ENCODE results near the gene RAB11FIP2. TPM values are rescaled to one million over a fixed set of nuclear protein-coding genes. Genes with fewer than 3 reads are reported as not detected.

The RAB11FIP2 gene
- total RNA-seq, 1 experiment from 2014 or later = 12.7 TPM

GRCh38 chr10:117989962-117990361, 56.8 kb downstream of the RAB11FIP2 start:
- no peak for DNase-seq (ENCODE audit: low spot score)
- in situ Hi-C loops (cut with HindIII; ENCODE audit: low sequenced_read_pairs) = no loop called here

- no peak for DNase-seq (ENCODE audit: low spot score)
- in situ Hi-C loops (cut with HindIII; ENCODE audit: low sequenced_read_pairs) = no loop called here
Observed at GRCh38 chr10:117988814-117989213, 57.9 kb downstream of the RAB11FIP2 start.

GRCh38 chr10:117987244-117987909, 59.4 kb downstream of the RAB11FIP2 start:
- in situ Hi-C loops (cut with HindIII; ENCODE audit: low sequenced_read_pairs) = no loop called here
- DNase-seq (ENCODE audit: low spot score) = no peak

GRCh38 chr10:117983961-117984360, 62.8 kb downstream of the RAB11FIP2 start:
- in situ Hi-C loops (cut with HindIII; ENCODE audit: low sequenced_read_pairs) = no loop called here
- DNase-seq (ENCODE audit: low spot score) = no peak

GRCh38 chr10:117980755-117981702, 65.7 kb downstream of the RAB11FIP2 start:
- in situ Hi-C loops (cut with HindIII; ENCODE audit: low sequenced_read_pairs) = no loop called here
- DNase-seq (ENCODE audit: low spot score) = no peak

GRCh38 chr10:117980216-117980615, 66.5 kb downstream of the RAB11FIP2 start:
- DNase-seq (ENCODE audit: low spot score) = no peak
- in situ Hi-C loops (cut with HindIII; ENCODE audit: low sequenced_read_pairs) = no loop called here

GRCh38 chr10:117972168-117972837, 74.4 kb downstream of the RAB11FIP2 start:
- in situ Hi-C loops (cut with HindIII; ENCODE audit: low sequenced_read_pairs) = no loop called here
- DNase-seq (ENCODE audit: low spot score) = no peak

- no peak for DNase-seq (ENCODE audit: low spot score)
- in situ Hi-C loops (cut with HindIII; ENCODE audit: low sequenced_read_pairs) = no loop called here
Observed at GRCh38 chr10:117970962-117971361, 75.8 kb downstream of the RAB11FIP2 start.

- in situ Hi-C loops (cut with HindIII; ENCODE audit: low sequenced_read_pairs) = no loop called here
- DNase-seq (ENCODE audit: low spot score) = no peak
Observed at GRCh38 chr10:117969592-117969991, 77.1 kb downstream of the RAB11FIP2 start.

GRCh38 chr10:117968354-117969182, 78.2 kb downstream of the RAB11FIP2 start:
- in situ Hi-C loops (cut with HindIII; ENCODE audit: low sequenced_read_pairs) = no loop called here
- DNase-seq (ENCODE audit: low spot score) = no peak

- no peak for DNase-seq (ENCODE audit: low spot score)
- in situ Hi-C loops (cut with HindIII; ENCODE audit: low sequenced_read_pairs) = no loop called here
Observed at GRCh38 chr10:117967149-117967650, 79.5 kb downstream of the RAB11FIP2 start.

GRCh38 chr10:117965984-117966383, 80.8 kb downstream of the RAB11FIP2 start:
- DNase-seq (ENCODE audit: low spot score) = no peak
- in situ Hi-C loops (cut with HindIII; ENCODE audit: low sequenced_read_pairs) = no loop called here

- DNase-seq (ENCODE audit: low spot score) = no peak
- in situ Hi-C loops (cut with HindIII; ENCODE audit: low sequenced_read_pairs) = no loop called here
Observed at GRCh38 chr10:117964536-117964935, 82.2 kb downstream of the RAB11FIP2 start.

- in situ Hi-C loops (cut with HindIII; ENCODE audit: low sequenced_read_pairs) = no loop called here
- no peak for DNase-seq (ENCODE audit: low spot score)
Observed at GRCh38 chr10:117960345-117960935, 86.3 kb downstream of the RAB11FIP2 start.

GRCh38 chr10:117956972-117957371, 89.8 kb downstream of the RAB11FIP2 start:
- in situ Hi-C loops (cut with HindIII; ENCODE audit: low sequenced_read_pairs) = no loop called here
- DNase-seq (ENCODE audit: low spot score) = no peak

- in situ Hi-C loops (cut with HindIII; ENCODE audit: low sequenced_read_pairs) = no loop called here
Observed at GRCh38 chr10:117955176-117955575, 91.6 kb downstream of the RAB11FIP2 start.

More at GRCh38 chr10:117955176-117955575, 91.6 kb downstream of the RAB11FIP2 start:
- no peak for DNase-seq (ENCODE audit: low spot score)
